ENCODE measurements around the gene LDB2.

DNA sequence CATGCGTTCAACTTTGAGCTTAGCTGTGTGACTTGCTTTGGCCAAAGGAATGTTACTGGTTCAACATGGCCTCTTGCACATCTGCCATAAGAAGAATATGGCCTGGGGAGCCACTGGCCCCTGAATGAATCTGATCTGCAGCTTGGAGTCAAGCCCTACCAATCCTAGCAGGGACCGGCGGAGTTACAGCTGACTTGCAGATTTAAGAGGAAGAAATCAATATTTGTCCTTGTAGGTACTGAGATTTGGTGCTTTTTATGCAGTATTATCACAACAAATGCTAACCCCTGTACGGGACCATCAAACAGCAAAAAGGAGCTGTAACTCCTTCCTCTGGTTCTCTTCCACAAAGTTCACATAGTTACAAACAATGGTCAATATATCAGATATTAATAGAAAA is 252.0 kb downstream of the LDB2 start:
- TF ChIP-seq CTCF (IDR thresholded peaks at IDR 0.05) (no peak), EP300 (IDR thresholded peaks at IDR 0.05) (no peak)
